Calu3 (cell line): Measurements from ENCODE around the gene EXOSC1. TPM values are rescaled to one million over a fixed set of nuclear protein-coding genes. Genes with fewer than 3 reads are reported as not detected.

Source experiments
- BruUV-seq: library from RNA; stranded (reverse); fragments of 400-500 nt; replicated peaks from 2 replicates; lab custom pipeline; 2021; lab: Mats Ljungman, UMichigan
- CTCF ChIA-PET: fragments of 300-600 bp; sonication (Branson Sonifier 250); formaldehyde crosslinking; loops from one replicate; lab custom pipeline; 2022; ENCODE audit warnings: antibody characterized with exemption; lab: Charles Lee
- DNase-seq: peaks from one replicate; pipeline ENCODE4 v3.0.0; 2022
- H3K27ac Mint-ChIP-seq: one replicate; pipeline ENCODE4 v1.8.0; 2022; ENCODE audit warnings: mixed read lengths; ENCODE audit not compliant: unreplicated experiment
- H3K27me3 Mint-ChIP-seq: one replicate; pipeline ENCODE4 v1.8.0; 2022; ENCODE audit warnings: mixed read lengths; ENCODE audit not compliant: unreplicated experiment
- H3K36me3 Mint-ChIP-seq: one replicate; pipeline ENCODE4 v1.8.0; 2022; ENCODE audit warnings: mild to moderate bottlenecking, moderate library complexity, mixed read lengths; ENCODE audit not compliant: insufficient read depth, unreplicated experiment
- H3K4me1 Mint-ChIP-seq: one replicate; pipeline ENCODE4 v1.8.0; 2022; ENCODE audit warnings: mild to moderate bottlenecking, low read depth, mixed read lengths; ENCODE audit not compliant: unreplicated experiment
- H3K4me3 Mint-ChIP-seq: one replicate; pipeline ENCODE4 v1.8.0; 2022; ENCODE audit warnings: mild to moderate bottlenecking, low read depth, moderate library complexity, mixed read lengths; ENCODE audit not compliant: unreplicated experiment
- H3K9me3 Mint-ChIP-seq: one replicate; pipeline ENCODE4 v1.8.0; 2022; ENCODE audit warnings: low read depth, mixed read lengths; ENCODE audit not compliant: unreplicated experiment
- intact Hi-C: fragments of 100-400 bp; cut with micrococcal nuclease; formaldehyde crosslinking; loops from one replicate; pipeline ENCODE4 v1.10.0; 2022; ENCODE audit not compliant: unreplicated experiment
- total RNA-seq: library from RNA; stranded (reverse); gene quantifications from 2 replicates; pipeline ENCODE4 v1.2.3, GENCODE V29; 2022
- TF ChIP-seq, protein P1 (sequence below): fragments of 200-600 bp; IDR thresholded peaks from one replicate; pipeline ENCODE4 v1.8.0; 2022; ENCODE audit warnings: antibody characterized with exemption; ENCODE audit not compliant: unreplicated experiment

The EXOSC1 gene
- total RNA-seq, 1 experiment from 2014 or later, result 29.5 TPM

DNA sequence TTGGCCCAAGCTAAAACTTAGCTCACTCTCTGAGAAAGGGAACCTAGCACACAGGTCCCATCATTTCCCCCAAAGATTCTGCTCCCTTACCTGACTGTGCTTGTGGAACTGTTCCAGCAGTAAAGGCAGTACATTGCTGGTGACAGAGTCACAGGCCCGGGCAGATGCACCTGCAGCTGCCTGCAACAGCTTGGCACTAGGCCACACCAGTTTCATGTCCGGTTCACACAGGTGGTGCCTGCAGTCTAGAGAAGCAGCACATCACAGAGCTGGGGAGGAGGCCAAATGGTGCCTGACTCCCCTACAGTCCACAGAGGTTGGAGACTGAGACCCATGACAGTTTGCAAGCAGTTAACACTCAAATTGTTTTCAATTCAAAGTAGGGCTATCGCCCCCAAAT lies 22.4 kb upstream of the EXOSC1 start:
- CTCF ChIA-PET, result no interaction called here
- BruUV-seq, result no TSS peak
- Mint-ChIP-seq H3K27ac (no peak overlapping the region), H3K9me3 (no peaks in the 10 kb centered on the region), H3K36me3 (peaks cover 18% of the 10 kb centered on the region), H3K4me1 (no peaks in the 10 kb centered on the region), H3K4me3 (no peak overlapping the region), H3K27me3 (no peaks in the 10 kb centered on the region)
- TF ChIP-seq, protein P1, sequence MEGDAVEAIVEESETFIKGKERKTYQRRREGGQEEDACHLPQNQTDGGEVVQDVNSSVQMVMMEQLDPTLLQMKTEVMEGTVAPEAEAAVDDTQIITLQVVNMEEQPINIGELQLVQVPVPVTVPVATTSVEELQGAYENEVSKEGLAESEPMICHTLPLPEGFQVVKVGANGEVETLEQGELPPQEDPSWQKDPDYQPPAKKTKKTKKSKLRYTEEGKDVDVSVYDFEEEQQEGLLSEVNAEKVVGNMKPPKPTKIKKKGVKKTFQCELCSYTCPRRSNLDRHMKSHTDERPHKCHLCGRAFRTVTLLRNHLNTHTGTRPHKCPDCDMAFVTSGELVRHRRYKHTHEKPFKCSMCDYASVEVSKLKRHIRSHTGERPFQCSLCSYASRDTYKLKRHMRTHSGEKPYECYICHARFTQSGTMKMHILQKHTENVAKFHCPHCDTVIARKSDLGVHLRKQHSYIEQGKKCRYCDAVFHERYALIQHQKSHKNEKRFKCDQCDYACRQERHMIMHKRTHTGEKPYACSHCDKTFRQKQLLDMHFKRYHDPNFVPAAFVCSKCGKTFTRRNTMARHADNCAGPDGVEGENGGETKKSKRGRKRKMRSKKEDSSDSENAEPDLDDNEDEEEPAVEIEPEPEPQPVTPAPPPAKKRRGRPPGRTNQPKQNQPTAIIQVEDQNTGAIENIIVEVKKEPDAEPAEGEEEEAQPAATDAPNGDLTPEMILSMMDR, result no peak
- intact Hi-C loops, result no loop called here
- DNase-seq, result no peak

DNA sequence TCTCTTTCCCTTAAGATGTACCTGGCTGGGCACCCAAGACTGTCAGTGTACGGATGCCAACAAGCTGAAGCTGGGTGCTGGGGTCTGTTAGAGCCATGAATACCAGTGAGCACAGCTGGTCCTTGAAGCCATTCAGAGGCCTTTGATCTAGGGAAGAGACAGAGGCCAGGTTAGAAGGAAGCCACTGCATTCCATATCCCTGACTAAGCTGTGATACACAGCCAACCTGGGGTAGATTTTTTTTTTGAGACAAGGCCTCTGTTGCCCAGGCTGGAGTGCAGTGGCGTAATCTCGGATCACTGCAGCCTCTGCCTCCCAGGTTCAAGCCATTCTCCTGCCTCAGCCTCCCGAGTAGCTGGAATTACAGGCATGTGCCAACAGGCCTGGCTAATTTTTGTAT lies 20.9 kb upstream of the EXOSC1 start:
- Mint-ChIP-seq H3K4me3 (no peak overlapping the region), H3K27me3 (no peaks in the 10 kb centered on the region), H3K4me1 (no peaks in the 10 kb centered on the region), H3K27ac (peak overlapping the region; percentile 59), H3K36me3 (peaks cover 14% of the 10 kb centered on the region), H3K9me3 (no peaks in the 10 kb centered on the region)
- TF ChIP-seq, protein P1, result no peak
- BruUV-seq, result no TSS peak
- intact Hi-C loops, result no loop called here
- CTCF ChIA-PET, result no interaction called here
- DNase-seq, result no peak

DNA sequence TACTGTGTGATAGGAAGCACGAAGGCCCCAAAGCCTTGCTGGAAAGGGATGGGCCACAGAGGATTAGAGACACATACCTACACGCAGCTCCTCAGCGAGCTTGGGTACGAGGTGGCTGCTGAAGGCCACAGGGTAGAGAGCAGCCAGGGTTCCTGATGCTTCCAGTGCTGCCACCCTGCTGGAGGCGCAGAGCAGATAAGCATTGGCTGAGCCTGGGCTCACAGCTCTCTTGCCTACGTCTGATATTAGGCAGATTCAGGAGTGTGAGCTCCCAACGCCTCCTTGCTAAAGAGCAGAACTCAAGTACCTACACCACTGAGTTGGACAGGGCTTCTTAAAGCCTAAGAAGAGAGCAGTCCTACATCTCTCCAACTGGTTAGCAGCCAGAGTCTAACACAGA lies 20.2 kb upstream of the EXOSC1 start:
- peak overlapping the region; percentile 59 for H3K27ac Mint-ChIP-seq
- no TSS peak for BruUV-seq
- no peak overlapping the region for H3K4me3 Mint-ChIP-seq
- no peak for DNase-seq
- TF ChIP-seq, protein P1, result no peak
- H3K36me3 Mint-ChIP-seq, result peaks cover 20% of the 10 kb centered on the region
- CTCF ChIA-PET, result no interaction called here
- no peaks in the 10 kb centered on the region for H3K4me1 Mint-ChIP-seq
- no peaks in the 10 kb centered on the region for H3K9me3 Mint-ChIP-seq
- intact Hi-C loops, result no loop called here
- no peaks in the 10 kb centered on the region for H3K27me3 Mint-ChIP-seq

DNA sequence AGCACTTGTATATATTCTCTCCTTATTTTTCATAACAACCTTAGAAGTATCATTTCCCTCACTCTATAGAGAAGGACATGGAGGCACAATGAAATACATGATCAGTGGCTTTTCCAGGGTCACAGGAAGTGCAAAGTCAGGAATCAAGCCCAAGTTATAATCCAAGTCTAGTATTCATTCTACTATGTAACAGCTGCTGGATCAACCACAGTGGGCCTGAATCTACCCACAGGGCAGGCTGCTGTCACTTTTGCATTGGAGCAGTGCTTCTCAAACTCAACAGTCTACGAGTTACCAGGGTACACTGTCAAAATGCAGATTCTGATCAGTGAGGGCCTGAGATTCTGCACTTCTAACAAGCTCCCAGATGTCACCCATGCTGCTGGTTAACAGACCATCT lies 18.4 kb upstream of the EXOSC1 start:
- CTCF ChIA-PET, result interaction anchor here (0.6 to 1.1 kb wide), 3 partner anchors 111 to 261 kb away, joined by 4 to 5 read pairs (median 4); no protein-coding TSS in a partner anchor
- peaks cover 31% of the 10 kb centered on the region for H3K36me3 Mint-ChIP-seq
- no TSS peak for BruUV-seq

More for the DNA sequence above, 18.4 kb upstream of the EXOSC1 start:
- intact Hi-C loops, result loop anchor here (5.0 kb wide), 1 partner anchor 88 kb away; no protein-coding TSS in a partner anchor
- no peaks in the 10 kb centered on the region for H3K27me3 Mint-ChIP-seq
- no peaks in the 10 kb centered on the region for H3K4me1 Mint-ChIP-seq
- TF ChIP-seq, protein P1, result no peak
- H3K4me3 Mint-ChIP-seq, result no peak overlapping the region
- H3K27ac Mint-ChIP-seq, result no peak overlapping the region
- no peaks in the 10 kb centered on the region for H3K9me3 Mint-ChIP-seq
- no peak for DNase-seq
